Measurements from ENCODE around the gene GMEB2. TPM values are rescaled to one million over a fixed set of nuclear protein-coding genes. Genes with fewer than 3 reads are reported as not detected.

Gene GMEB2
- total and polyA plus RNA-seq, 11 donors = 4.3 to 10.0 (median 6.1) TPM

DNA sequence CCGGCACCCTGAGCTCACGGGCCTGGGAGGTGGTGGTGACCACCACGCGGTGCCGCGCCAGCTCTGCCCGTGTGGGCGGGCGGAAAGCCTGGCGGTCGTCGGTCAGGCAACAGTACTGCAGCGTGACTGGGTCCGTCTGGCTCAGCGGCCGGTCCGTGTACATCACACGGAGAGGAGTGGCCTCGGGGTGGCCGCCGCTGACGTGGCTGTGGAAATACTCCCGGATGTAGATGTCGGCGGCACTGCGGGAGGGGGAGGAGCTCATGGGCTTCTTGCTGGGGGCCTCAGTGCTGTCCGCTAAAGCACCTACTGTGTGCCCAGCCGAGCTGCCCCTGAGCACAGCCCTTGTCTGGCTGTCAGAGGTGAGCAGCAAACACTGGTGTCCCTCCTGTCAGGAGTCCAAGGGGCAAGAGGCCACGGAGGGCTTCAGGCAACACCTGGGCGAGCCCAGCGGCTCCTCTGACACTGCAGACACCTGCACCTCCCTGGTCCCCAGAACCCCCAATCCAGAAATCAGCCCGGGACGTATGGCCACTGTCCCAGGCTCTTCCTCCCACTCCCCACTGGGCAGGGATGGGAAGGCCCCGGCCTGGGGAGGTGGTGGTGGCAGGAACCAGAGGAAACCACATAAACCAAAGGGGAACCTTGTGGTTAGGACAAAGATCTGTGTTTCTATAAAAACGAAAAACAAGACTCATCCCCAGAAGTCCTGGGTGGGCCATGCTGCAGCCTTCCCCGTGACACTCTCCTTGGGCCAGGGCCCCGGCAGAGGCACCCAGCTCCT lies 59.3 kb downstream of the GMEB2 start:
- peak in 2 of 5 donors; percentile 58 to 62 for DNase-seq
- TF ChIP-seq CTCF (IDR thresholded peaks at IDR 0.05) (no peak), POLR2A (IDR thresholded peaks at IDR 0.05) (no peak)
- H3K4me3 ChIP-seq = peak overlapping the region in 2 of 12 donors; percentile 3 to 39
- peak overlapping the region in 1 of 12 donors; percentile 46 for H3K27ac ChIP-seq
- ATAC-seq = peak in 3 of 4 donors; percentile 31 to 61 (median 37)
- peaks cover 0 to 73% (median 36%) of the 10 kb centered on the region in 9 donors for H3K36me3 ChIP-seq
- H3K27me3 ChIP-seq = peaks cover 0 to 8% (median 0%) of the 10 kb centered on the region in 9 donors
- H3K4me1 ChIP-seq = peaks cover 0 to 35% (median 1%) of the 10 kb centered on the region in 12 donors
- WGBS, 4 donors = 84 to 91% (median 87%) methylated on average over 23 to 37 of the region's 37 CpGs
- H3K9me3 ChIP-seq = no peaks in the 10 kb centered on the region
- intact Hi-C loops (cut with DNase I) = no loop called here

- Histone ChIP-seq H3K9me3 (no peaks in the 10 kb centered on the region), H3K4me1 (peaks cover 0 to 30% (median 0%) of the 10 kb centered on the region in 12 donors), H3K27ac (no peak overlapping the region), H3K36me3 (peaks cover 4 to 73% (median 37%) of the 10 kb centered on the region in 9 donors), H3K27me3 (peaks cover 0 to 3% (median 0%) of the 10 kb centered on the region in 9 donors), H3K4me3 (no peak overlapping the region)
- ATAC-seq = peak in 1 of 4 donors; percentile 2
- TF ChIP-seq CTCF (IDR thresholded peaks at IDR 0.05) (no peak), POLR2A (IDR thresholded peaks at IDR 0.05) (no peak)
- 92 to 96% (median 94%) methylated on average over 14 to 22 of the region's 22 CpGs for WGBS, 4 donors
- no peak for DNase-seq
- intact Hi-C loops (cut with DNase I) = no loop called here
These were observed 59.8 kb downstream of the GMEB2 start for GRCh38 chr20:63567136-63567385.

GRCh38 chr20:63566395-63567135 lies 60.3 kb downstream of the GMEB2 start:
- no peaks in the 10 kb centered on the region for H3K27me3 ChIP-seq
- H3K4me1 ChIP-seq = peaks cover 0 to 29% (median 0%) of the 10 kb centered on the region in 12 donors
- intact Hi-C loops (cut with DNase I) = no loop called here
- H3K27ac ChIP-seq = no peak overlapping the region
- no peak overlapping the region for H3K4me3 ChIP-seq
- peak in 2 of 4 donors; percentile 23 to 28 for ATAC-seq
- WGBS, 4 donors = 90 to 93% (median 91%) methylated on average over 25 to 46 of the region's 46 CpGs
- TF ChIP-seq CTCF (IDR thresholded peaks at IDR 0.05) (no peak), POLR2A (IDR thresholded peaks at IDR 0.05) (no peak)
- H3K9me3 ChIP-seq = no peaks in the 10 kb centered on the region
- no peak for DNase-seq
- H3K36me3 ChIP-seq = peaks cover 4 to 75% (median 40%) of the 10 kb centered on the region in 9 donors

DNA sequence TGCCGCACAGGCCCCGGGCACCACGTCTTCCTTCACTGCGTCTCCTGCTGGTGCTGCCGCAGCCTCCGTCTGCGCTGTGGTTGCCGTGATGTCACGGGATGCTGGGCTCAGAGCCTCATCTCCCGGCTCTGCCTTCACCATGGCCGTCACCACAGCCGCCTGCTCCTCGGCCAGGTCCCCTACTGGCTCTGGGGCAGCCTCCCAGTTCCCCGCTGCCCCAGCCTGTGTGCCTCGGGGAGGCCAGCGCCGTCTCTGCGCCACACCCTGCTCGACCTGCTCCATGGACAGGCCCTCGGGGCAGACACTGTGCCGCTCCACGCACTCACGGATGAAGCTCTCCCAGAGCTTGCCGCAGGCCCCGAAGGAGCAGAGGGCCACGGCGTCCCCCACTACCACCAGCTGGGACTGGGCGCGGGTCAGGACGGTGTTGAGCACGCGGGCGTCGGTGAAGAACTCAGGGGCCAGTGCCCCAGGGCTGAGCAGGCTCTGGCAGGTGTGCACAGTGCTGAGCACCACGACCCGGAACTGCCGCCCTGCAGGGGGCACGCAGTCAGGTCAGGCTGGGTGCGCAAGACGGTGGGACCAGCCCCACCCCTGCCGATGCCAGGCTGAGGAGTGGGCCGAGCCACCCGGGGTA lies 61.1 kb downstream of the GMEB2 start:
- Histone ChIP-seq H3K36me3 (peaks cover 4 to 83% (median 48%) of the 10 kb centered on the region in 9 donors), H3K27ac (no peak overlapping the region), H3K4me3 (no peak overlapping the region), H3K27me3 (no peaks in the 10 kb centered on the region), H3K9me3 (no peaks in the 10 kb centered on the region), H3K4me1 (peaks cover 0 to 29% (median 0%) of the 10 kb centered on the region in 12 donors)
- intact Hi-C loops (cut with DNase I) = no loop called here
- no peak for ATAC-seq
- DNase-seq = no peak
- 96 to 97% (median 97%) methylated on average over 33 to 43 of the region's 43 CpGs for WGBS, 4 donors
- no peak for TF ChIP-seq POLR2A (IDR thresholded peaks at IDR 0.05)
- no peak for TF ChIP-seq CTCF (IDR thresholded peaks at IDR 0.05)
